ENCODE measurements around the gene KIAA1328. TPM values are rescaled to one million over a fixed set of nuclear protein-coding genes. Genes with fewer than 3 reads are reported as not detected.

The KIAA1328 gene
- total and polyA plus RNA-seq, 7 donors, result 1.3 to 4.4 (median 3.5) TPM

DNA sequence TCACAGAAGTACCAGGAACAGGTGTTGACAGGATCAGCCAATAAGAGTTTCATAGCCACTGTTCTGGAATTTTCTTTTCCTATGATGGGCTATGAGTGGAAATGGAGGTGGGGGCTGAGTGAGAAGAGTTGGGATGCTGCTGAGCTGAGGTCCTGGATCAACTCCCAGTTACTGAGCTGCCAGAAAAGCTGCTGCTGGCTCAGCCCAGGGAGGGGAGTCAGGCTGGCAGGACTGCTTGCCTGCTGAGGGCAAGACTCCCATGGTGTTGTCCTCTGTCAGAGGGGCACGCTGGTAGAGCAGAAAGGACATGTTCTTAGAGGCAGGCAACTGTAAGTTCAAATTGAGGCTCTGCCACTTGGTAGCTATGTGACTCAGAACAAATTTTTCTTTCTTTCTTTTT lies 11.9 kb upstream of the KIAA1328 start:
- intact Hi-C loops (cut with DNase I), result no loop called here
- no peak for DNase-seq
- peaks cover 5 to 53% of the 10 kb centered on the region in 2 donors for H3K36me3 ChIP-seq (ENCODE audit: insufficient read depth in 1 of 2, low read depth in 1 of 2)
- no peak for TF ChIP-seq CTCF (IDR thresholded peaks at IDR 0.05)
- H3K9me3 ChIP-seq, result no peaks in the 10 kb centered on the region
- no peaks in the 10 kb centered on the region for H3K4me1 ChIP-seq
- H3K27ac ChIP-seq, result no peak overlapping the region
- H3K27me3 ChIP-seq (ENCODE audit: insufficient read depth in 3 of 3, low read length in 2 of 3), result no peaks in the 10 kb centered on the region
- no peak for ATAC-seq
- WGBS, 3 donors, result 91 to 100% (median 95%) methylated on average over 1 of the region's 1 CpG
- H3K4me3 ChIP-seq, result no peak overlapping the region

- Histone ChIP-seq H3K36me3 (ENCODE audit: insufficient read depth in 1 of 2, low read depth in 1 of 2) (peaks cover 5 to 50% of the 10 kb centered on the region in 2 donors), H3K27ac (no peak overlapping the region)
Measured at GRCh38 chr18:36818652-36819051, 10.3 kb upstream of the KIAA1328 start.

GRCh38 chr18:36819621-36820020 lies 9.3 kb upstream of the KIAA1328 start:
- intact Hi-C loops (cut with DNase I), result no loop called here
- no peak for TF ChIP-seq CTCF (IDR thresholded peaks at IDR 0.05)
- ATAC-seq, result no peak
- no peak for DNase-seq
- peaks cover 5 to 40% of the 10 kb centered on the region in 2 donors for H3K36me3 ChIP-seq (ENCODE audit: insufficient read depth in 1 of 2, low read depth in 1 of 2)
- no peaks in the 10 kb centered on the region for H3K4me1 ChIP-seq
- no peak overlapping the region for H3K27ac ChIP-seq
- no peaks in the 10 kb centered on the region for H3K27me3 ChIP-seq (ENCODE audit: insufficient read depth in 3 of 3, low read length in 2 of 3)
- H3K4me3 ChIP-seq, result no peak overlapping the region
- H3K9me3 ChIP-seq, result no peaks in the 10 kb centered on the region

More at GRCh38 chr18:36818652-36819051, 10.3 kb upstream of the KIAA1328 start:
- no peaks in the 10 kb centered on the region for H3K27me3 ChIP-seq (ENCODE audit: insufficient read depth in 3 of 3, low read length in 2 of 3)
- ATAC-seq (no peak), DNase-seq (no peak)
- H3K4me1 ChIP-seq, result no peaks in the 10 kb centered on the region
- WGBS, 3 donors, result 92 to 95% (median 95%) methylated on average over 3 of the region's 3 CpGs
- no peak for TF ChIP-seq CTCF (IDR thresholded peaks at IDR 0.05)
- intact Hi-C loops (cut with DNase I), result no loop called here
- no peak overlapping the region for H3K4me3 ChIP-seq
- H3K9me3 ChIP-seq, result no peaks in the 10 kb centered on the region

- no peak for ATAC-seq
- intact Hi-C loops (cut with DNase I), result no loop called here
- H3K4me3 ChIP-seq, result no peak overlapping the region
Measured at GRCh38 chr18:36821681-36822080, 7.2 kb upstream of the KIAA1328 start.

More at GRCh38 chr18:36821681-36822080, 7.2 kb upstream of the KIAA1328 start:
- Histone ChIP-seq H3K27ac (no peak overlapping the region), H3K4me1 (no peaks in the 10 kb centered on the region), H3K9me3 (no peaks in the 10 kb centered on the region), H3K36me3 (ENCODE audit: insufficient read depth in 1 of 2, low read depth in 1 of 2) (peaks cover 5 to 21% of the 10 kb centered on the region in 2 donors), H3K27me3 (ENCODE audit: insufficient read depth in 3 of 3, low read length in 2 of 3) (no peaks in the 10 kb centered on the region)
- 93 to 96% (median 93%) methylated on average over 4 of the region's 4 CpGs for WGBS, 3 donors
- no peak for TF ChIP-seq CTCF (IDR thresholded peaks at IDR 0.05)
- no peak for DNase-seq

Data from psoas muscle (tissue), 8 donors.